OCI-M2 (cell line): ENCODE results near the gene RECK.
"Not testable (repeated sequence)": the region's sequence is repeated elsewhere in the genome, so short reads cannot be mapped to it uniquely, and the experiment has no call there.

Experiments used
- DNase-seq: peaks from one replicate; lab custom pipeline; 2025; ENCODE audit not compliant: unreplicated experiment; lab: John Stamatoyannopoulos, UW

RECK gene

DNA sequence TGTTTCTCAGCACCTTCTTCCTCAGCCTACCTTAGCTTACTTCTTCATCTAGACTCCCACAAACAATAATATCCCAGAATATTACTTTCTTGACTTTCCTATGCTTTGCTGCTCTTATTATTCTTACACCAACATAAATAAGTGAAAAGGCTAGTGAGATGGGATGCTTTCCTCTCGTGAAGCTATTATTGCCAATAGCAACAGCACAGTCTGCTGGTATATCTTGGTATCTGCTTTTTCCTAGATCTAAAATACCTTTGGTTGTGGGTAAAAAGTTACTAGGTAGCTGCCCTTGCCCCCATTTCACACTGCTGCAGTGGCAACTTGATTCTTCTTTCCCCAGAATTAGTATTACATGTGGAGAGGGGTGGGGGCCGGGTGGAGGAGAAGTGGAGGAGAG is 73.7 kb downstream of the RECK start:
- DNase-seq: no peak

DNA sequence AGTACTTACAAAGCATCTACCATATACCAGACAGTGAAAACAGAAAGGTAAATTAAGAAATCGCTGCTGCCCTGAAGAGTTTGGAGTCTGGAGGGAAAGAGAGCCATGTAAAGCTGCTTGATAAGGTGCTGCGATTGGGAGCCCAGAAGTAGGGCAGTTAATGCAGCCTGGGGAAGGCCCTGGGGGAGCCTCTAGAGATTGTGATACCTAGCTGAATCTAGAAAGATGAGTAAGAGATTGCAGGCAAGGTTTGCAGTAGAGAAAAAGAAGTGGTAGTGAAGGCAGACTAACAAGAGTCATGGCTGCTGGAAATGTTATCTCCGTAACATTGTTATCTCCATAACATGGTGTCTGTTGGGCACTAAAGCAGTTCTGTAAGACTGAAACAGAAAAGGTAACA is 75.8 kb downstream of the RECK start:
- DNase-seq: no peak

DNA sequence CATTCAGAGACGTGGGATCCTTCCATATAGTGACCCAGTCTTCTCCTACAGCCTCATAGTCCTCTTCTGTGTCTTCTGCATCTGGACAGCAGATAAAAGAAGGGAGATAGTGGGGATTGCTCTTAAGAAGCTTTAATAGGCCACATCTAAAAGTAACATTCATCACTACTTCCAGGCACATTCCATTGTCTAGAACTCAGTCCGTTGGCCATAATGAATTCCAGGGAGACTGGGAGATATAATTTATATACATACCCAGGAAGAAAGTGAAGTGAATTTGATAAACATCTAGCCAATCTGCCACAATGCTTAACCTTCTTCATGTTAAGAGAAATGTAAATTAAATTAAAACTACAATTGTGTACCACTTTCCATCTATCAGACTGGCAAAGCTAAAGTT is 77.3 kb downstream of the RECK start:
- no peak for DNase-seq

DNA sequence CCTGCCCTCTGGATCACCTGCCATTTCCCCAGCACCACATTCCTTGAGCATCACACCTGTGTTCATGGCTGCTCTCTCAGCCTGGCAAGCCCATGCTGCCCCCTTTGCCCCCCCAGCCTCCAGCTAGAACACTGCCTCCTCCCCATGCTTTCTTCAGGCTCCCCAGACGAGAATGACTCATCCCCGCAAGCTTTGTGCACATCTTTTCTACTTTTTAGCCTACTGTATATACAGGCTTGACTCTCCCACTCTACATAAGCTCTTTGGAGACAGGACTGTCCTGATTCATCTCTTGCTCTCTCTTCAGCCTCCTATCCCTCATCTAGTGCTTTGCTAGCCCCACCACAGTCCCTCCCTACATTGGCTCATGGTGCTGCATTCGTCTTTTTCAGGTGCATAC is 79.9 kb downstream of the RECK start:
- no peak for DNase-seq

DNA sequence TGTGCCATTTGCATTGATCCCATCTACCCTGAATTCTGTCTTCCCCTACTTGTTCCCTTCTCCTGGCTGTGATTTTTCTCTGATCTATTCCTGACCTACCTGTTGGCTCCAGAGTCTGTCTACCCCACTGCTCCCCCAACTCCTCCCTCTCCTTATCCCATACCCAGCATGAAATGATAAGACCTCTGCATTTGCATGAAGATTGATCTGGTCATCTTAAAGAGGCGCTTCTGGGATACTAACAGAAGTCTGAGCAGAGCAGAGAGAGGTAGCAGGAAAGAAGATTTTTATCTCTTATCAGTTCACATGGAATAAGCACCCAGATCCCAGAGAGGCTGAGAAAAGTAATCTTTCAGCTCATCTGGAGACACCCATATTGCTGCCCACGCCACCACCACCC is 81.5 kb downstream of the RECK start:
- DNase-seq: no peak

DNA sequence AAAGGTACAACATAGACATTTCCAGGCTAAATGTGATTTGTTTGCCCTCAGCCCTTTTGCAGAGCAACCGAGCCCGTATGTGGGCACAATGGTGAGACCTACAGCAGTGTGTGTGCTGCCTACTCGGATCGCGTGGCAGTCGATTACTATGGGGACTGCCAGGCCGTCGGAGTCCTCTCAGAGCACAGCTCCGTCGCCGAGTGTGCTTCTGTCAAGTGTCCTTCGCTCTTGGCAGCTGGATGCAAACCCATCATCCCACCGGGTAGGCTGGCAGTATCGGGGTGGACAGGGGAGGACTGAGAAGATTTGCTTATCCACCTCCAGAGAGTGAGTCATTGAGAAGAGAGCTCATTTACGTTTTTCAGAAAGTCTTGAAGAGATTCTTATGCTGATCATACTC is 82.0 kb downstream of the RECK start:
- no peak for DNase-seq

DNA sequence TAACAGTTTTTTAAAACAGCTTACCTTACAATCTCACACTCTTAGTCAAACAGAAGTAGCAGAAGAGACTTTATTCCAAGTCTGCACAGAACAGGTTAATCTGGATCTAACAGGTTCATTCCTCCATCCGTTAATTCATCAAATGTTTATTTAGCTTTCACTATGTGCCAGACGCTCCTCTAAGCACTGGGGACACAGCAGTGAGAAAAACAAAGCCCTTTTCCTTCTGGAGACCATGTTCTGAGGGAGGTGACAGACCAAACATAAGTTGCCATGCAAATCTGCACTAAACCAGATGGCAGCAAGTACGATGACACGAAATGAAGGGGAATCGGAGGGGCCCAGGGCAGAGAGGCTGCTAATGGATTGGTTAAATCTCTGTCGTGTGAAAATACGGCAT is 82.8 kb downstream of the RECK start:
- DNase-seq: no peak

DNA sequence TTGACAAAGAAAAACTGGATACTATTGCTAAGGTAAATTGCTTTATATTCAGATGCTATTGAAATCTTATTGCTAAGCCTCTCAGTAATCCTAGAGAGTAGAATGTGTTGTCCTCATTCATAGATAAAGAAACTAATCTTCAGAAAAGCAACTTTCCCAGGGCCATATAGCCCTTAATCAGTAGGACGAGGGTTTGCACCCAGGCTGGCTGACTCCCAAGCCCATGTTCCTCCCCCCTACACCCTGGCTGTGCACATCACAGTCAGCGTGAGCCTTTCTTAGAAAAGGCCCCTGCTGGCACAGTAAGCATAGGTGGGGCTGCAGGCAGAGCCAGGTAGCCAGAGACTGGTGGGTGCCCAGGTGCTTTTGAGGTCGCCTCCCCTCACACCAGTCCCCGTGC is 84.0 kb downstream of the RECK start:
- DNase-seq: no peak

DNA sequence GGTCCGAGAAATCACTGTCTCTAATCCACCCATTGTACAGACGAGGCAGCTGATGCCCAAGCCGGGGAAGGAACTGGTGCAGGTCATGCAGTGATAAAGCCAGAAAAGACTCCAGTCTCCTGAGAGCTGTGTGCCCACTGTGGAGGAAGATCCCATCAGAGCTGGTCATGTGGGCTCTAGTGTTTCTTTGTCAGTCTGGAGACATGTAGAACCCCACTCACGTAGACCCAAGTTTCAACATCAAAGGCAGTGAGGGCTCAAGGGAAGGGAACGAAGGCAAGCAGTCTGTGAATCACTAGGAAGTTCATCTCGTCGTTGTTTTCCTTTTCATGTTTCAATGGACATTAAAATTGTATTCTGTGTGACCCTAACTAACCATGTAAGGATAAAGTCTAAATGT is 85.3 kb downstream of the RECK start:
- DNase-seq: no peak

DNA sequence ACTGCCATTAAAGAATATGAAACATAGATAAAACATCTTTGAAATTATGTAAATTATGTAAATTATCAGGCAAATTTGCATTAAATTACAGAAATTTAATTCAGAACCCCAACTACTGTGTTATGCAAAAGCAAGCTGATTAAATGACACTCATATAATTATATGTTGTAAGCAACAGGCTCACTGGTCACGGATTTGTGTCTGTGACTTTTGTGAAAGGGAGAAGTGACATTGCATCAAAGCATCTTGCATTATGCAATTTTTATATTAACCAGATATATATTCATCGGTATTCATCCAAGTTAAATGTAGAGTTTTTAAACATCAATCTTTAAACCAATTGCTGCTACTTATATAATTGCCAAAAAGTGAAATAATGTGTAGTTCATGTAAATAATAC is 86.8 kb downstream of the RECK start:
- no peak for DNase-seq

DNA sequence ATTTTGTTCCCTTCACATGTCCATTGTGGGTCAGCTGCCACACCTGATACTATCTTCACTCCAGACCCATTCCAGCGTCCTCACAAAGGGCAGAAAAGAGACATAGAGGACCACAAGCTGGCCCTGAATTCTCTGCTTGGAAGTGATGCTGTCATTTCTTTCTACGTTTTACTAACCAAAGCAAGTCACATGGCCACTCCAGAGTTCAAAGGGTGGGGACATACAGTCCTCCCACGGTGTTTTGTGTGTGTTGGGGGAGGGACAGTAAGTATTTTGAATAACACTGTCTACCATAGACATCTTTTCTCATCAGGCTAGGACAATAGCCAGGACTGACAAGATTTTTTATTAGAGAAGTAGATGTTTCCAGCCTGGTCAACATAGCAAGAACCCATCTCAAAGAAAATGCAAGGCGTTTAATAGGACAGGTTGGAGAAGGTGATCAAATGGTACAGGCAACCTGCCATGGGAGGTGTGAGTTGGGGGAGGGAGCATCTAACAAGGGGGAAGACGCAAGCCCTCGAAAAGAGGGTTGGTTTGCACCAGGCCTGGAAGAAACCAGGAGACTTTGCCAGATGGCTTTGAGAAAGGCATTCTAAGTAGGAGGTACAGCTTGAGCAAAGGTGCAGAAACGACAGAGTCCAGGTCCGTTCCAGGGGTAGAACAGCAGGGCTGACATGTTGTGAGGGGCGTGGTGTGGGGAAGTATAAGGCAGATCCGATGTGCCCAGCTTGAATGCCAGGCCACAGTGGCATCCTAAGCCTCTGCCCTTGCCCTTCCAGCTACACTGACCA is 88.5 kb downstream of the RECK start:
- DNase-seq: no peak

DNA sequence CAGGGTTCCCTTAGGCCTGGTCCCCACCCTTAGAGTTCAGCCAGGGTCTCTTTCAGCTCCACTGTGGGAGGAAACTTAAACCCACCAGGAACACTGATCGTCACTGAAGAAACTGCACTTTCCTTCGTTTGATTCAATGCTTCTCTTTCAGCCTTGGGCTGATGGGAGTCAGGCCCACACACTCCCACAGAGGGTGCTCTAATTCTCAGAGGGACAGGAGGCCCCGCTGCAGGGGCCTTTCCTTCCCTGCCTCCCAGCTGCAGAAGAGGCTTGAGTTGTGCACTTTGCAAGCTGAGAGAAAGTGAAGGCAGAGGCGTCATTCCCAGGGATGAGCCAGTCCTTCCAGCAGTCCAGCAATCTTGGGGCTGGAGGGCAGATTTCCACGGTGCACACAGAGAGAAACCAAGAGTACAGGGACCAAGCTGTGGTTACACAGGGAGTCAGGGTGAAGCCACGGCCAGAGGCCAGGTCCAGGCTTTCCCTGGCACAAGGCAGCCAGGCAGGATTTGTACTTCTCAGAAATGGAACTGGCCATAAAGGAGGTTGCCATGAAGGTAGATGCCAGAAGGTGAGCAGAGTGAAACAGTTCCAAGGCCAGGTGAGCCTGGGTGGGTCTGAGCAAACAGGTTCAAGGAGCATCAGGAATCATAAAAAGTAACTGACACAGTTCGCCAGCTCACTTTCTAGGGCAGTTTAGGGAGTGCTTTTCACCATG is 89.5 kb downstream of the RECK start:
- DNase-seq: no peak

DNA sequence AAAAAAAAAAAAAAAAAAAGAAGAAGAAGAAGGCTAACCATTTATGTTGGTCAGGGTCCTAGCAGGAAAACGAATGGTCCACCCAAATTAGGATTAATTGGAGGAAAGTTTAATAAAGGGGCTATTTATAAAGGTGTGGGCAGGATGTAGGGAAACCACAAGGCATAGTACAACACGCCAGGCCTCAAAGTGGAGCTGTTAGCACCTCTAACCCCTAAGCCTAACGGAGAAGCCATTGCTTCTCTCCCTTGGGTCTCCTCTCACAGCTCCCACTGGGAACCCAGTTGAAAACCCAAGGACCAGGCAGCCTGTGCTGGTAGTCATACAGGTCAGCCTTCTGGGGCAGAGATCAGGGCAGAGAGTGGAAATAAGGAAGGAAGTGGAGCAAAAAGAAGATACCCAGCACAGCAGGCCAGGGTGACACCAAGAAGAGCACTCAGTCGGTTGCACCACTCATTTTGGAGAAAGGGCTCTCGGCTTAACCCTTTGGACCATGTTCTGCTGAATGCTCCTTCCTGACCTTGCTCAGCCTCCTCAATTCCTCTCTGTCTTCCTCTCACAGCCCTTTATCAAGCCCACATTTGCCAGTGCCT is 91.0 kb downstream of the RECK start:
- DNase-seq: no peak

DNA sequence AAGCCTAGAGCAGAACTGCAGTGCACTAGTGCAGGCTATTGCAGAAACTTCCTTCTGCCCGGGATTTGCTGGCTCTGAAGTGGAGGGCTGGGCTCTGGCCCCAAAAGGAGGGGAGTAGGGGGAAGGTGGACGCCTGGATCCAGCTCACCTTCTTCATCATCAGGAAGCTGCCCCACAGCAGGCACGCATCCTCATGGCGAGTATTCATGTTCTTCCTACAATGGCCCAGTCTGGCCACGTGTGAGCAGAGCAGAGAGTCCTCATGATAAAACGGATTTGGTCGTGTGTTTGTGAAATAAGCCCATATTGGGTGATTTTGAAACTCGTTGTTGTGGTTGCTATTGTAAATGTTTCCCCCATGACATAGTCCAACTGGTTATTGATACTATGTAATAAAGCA is 91.6 kb downstream of the RECK start:
- no peak for DNase-seq

DNA sequence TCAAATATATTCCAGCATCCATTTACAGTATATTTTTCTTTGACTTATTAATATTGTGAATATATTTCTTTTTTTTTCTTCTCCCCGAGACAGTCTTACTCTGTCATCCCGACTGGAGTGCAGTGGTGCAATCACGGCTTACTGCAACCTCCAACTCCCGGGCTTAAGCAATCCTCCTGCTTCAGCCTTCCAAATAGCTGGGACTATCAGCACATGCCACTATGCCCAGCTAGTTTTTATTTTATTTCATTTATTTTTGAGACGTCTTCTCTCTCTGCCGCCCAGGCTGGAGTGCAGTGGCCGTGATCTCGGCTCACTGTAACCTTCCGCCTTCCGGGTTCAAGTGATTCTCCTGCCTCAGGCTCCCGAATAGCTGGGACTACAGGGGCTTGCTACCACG is 92.4 kb downstream of the RECK start:
- no peak for DNase-seq

DNA sequence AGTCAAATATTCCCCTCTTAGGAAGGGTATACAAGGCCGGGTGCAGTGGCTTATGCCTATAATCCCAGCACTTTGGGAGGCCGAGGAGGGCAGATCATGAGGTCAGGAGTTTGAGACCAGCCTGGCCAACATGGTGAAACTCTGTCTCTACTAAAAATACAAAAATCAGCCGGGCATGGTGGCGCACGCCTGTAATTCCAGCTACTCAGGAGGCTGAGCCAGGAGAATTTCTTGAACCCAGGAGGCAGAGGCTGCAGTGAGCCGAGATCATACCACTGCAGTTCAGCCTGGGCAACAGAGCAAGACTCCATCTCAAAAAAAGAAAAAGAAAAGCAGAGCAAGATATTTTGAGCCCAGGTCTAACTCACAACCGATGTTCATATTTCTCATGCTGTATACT is 95.0 kb downstream of the RECK start:
- not testable (repeated sequence) for DNase-seq

DNA sequence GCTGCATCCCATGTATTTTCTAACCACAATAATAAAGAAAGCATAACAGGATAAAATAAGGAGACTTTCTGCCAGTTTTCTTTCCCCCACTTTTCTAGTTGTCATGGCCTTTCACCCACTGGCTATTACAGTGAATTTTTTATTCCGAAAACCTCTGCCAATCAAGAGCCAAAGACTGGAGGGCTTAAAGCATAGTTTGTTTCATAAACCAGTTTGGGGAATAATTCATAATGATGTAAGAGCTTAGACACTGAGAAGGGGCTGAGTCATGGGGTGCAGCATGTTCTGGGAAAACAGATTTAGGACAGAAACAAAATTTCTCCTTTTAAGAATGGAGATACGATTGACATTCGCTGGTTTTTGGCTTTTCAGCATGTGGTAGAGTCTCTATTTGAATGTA is 95.4 kb downstream of the RECK start:
- DNase-seq: no peak

DNA sequence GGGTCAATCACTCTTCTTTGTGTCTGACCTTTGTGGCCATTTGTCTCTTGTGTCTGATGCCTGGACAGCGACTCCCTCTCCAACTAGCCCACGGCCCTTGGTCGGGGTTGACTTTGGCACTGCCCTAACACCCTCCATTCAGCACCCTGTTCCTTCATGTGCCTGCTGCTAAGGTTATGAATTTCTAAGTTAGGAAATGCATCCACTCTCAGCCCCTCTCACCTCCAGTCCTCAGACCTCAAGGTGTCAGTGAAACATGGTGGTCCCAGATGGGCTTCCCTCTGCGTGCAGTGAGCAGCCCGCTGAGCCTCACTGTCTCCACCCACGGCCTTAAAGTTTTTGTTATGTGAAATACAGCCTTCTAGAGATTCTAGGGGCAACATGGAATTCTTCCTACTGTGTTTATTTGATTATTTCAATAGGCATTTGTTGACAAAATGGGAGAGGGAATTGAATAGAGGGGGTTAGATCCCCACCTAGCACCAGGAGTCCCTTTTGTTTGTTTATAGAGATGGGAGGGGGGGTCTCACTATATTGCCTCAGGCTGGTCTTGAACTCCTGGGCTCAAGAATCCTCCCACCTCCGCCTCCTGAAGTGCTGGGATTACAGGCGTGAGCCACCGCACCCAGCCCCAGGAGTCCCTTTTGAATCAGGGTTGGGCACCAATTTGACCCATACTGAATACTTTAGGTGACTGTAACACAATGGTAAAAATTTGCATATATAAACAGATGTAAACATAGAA is 98.2 kb downstream of the RECK start:
- no peak for DNase-seq

DNA sequence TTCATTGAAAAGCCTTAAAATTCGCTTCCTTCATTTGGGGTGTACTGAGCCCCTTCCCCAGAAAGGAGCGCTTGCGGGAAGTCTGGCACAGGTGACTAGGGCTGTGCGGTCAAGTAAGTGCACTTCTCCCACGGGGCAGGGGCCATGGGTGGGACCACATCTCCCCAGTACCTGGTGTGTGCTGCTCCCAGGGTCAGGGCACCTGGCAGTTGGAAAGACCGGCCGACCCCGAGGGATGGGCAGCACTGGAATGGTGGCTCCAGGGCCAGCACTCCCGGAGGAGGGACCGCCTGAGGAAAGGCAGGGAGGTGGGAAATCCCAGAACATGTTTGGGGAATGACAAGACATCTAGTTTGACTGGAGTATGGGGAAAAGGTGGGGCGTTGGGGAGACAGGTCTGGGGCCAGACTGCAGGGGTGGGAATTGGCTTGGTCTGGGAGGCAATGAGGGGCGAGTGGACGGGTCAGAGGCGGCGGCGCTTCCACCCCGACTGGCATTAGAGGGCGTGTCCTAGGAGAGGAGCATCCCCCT is 99.1 kb downstream of the RECK start:
- no peak for DNase-seq

DNA sequence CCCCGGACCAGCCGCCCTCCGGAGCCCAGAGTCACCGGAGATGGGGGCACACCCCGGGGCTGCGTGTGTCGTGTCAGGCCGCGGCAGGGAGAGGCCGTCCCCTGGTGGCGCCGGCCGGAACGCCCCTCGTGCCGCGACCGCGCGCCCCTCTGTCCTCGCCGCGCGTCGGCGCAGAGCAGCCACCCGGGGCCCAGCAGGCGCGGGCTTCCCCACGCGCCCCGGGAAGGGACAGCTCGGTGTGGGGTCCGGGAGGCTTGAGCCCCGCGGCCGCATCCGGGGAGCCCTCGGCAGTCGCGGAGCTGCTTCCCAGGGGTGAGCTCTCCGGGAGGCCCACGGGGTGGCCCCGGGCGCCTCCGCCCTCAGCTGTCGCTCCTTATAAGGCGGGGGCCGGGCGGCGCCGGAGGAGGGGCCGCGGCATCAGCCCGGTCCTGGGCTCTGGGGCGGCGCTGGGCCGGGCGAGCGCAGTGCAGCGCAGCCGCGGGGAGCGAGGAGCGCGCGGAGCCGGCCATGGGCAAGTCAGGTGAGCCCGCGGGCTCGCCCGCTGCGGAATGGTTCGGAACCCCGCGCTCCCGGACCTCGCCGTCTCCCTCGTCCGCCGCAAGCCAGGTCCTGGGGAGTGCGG is 99.7 kb downstream of the RECK start, which contains the start of gene GLIPR2:
GLIPR2 (plus strand) TSS at position 462 of the 622 bp plus-strand sequence; CDS start at position 508, 46 bp downstream.
- no peak for DNase-seq

DNA sequence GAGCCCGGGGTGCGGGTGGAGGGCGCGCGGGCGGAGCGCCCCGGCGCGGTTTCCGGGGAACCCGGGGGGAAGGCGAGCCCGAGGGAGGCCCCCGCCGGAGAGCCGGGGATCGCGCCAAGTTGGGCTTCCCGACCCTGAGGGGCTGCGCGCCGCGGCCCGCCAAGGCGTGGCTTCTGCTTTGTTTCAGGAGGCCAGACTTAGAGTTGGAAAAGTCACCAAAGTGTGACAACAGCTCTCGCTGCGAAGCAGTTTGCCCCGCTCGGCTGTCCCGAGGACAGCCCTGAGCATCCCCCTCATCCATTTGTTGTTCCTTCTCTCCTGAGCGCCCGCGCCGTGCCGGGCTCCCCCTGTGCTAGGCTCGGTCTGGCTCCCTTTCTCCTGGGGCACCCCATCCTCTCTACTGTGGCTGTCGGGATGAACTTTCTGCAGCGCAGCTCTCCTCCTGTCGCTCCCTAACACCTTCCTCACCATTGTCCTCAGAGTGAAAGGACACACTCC is 100.2 kb downstream of the RECK start:
- no peak for DNase-seq
